GM18502 (cell line): ENCODE measurements around the gene CEP135.
"Not testable (repeated sequence)": the region's sequence is repeated elsewhere in the genome, so short reads cannot be mapped to it uniquely, and the experiment has no call there.

Experiments used
- ATAC-seq: cut with Tn5 transposase; IDR thresholded peaks from one replicate; pipeline ENCODE4 v1.9.1; 2021; ENCODE audit warnings: mild to moderate bottlenecking; ENCODE audit not compliant: unreplicated experiment, poor library complexity

Gene CEP135

GRCh38 chr4:56062526-56063145 lies 113.9 kb downstream of the CEP135 start:
- ATAC-seq: no peak

GRCh38 chr4:56066493-56066892 lies 117.7 kb downstream of the CEP135 start:
- ATAC-seq: no peak

- ATAC-seq: no peak
These were observed 119.1 kb downstream of the CEP135 start for GRCh38 chr4:56067826-56068225.

- not testable (repeated sequence) for ATAC-seq
These were observed 124.0 kb downstream of the CEP135 start for GRCh38 chr4:56072730-56073129.

GRCh38 chr4:56077676-56078075 lies 128.9 kb downstream of the CEP135 start:
- ATAC-seq: no peak

- no peak for ATAC-seq
These were observed 130.1 kb downstream of the CEP135 start for GRCh38 chr4:56078866-56079265.

GRCh38 chr4:56080384-56080783 lies 131.6 kb downstream of the CEP135 start:
- ATAC-seq: no peak

- no peak for ATAC-seq
These were observed 134.1 kb downstream of the CEP135 start for GRCh38 chr4:56082829-56083228.
